GM12874 (cell line): ENCODE results near the gene PDCD2L.

Experiments
- TF ChIP-seq, protein P1 (sequence below): IDR thresholded peaks from 2 replicates; pipeline ENCODE4 v1.5.1; 2011; ENCODE audit warnings: low read depth, mild to moderate bottlenecking, control low read depth, low read length, moderate library complexity; ENCODE audit not compliant: insufficient read depth

Gene PDCD2L

DNA sequence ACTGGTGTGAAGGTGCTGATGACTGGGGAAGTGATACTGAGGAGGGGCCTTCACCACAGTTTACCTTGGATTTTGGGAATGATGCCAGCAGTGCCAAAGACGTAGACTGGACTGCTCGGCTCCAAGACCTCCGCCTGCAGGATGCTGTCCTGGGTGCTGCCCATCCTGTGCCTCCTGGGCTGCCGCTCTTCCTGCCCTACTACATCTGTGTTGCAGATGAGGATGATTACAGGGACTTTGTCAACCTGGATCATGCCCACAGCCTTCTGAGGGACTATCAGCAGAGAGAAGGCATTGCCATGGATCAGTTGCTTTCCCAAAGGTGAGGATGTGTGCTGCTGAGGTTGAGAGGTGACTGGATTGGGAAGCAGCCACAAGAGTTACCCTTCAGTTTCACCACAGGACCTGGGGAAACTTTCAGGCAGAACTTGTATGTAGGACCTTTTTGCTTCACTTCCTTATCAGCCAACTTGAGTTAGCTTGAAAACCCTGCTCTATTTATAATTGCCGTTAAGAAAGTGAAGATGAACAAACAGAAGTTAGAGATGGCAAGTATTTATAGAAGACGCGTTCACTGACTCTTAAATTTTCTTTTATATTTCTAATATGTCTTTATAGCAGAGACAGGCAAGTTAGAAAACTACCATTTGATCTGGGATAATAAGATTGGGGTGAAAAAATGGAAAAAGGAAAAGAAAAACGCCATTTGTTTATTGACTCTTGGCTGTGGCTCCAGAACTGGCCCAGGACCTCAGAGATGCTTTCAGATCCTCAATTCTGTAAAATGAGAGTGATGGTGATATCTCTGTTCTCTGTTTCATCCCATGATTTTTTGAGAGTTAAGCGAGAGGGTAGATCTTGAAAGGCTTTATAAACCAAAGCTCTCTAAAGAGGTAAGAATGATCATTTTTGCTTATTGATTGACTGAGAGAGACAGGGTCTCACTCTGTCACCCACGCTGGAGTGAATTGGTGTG lies 5.3 kb downstream of the PDCD2L start:
- TF ChIP-seq, protein P1, sequence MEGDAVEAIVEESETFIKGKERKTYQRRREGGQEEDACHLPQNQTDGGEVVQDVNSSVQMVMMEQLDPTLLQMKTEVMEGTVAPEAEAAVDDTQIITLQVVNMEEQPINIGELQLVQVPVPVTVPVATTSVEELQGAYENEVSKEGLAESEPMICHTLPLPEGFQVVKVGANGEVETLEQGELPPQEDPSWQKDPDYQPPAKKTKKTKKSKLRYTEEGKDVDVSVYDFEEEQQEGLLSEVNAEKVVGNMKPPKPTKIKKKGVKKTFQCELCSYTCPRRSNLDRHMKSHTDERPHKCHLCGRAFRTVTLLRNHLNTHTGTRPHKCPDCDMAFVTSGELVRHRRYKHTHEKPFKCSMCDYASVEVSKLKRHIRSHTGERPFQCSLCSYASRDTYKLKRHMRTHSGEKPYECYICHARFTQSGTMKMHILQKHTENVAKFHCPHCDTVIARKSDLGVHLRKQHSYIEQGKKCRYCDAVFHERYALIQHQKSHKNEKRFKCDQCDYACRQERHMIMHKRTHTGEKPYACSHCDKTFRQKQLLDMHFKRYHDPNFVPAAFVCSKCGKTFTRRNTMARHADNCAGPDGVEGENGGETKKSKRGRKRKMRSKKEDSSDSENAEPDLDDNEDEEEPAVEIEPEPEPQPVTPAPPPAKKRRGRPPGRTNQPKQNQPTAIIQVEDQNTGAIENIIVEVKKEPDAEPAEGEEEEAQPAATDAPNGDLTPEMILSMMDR: no peak

DNA sequence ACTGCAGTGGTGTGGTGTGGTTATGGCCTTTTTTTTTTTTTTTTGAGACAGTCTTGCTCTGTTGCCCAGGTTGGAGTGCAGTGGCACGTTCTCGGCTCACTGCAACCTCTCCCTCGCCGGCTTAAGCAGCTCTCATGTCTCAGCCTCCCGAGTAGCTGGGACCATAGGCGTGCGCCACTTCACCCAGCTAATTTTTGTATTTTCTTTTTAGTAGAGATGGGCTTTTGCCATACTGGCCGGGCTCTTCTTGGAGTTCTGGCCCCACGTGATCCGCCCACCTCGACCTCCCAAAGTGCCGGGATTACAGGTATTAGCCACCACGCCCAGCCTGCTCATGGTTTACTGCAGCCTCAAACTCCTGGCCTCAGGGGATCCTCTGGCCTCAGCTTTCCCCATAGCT lies 7.0 kb downstream of the PDCD2L start:
- TF ChIP-seq, protein P1: no peak

DNA sequence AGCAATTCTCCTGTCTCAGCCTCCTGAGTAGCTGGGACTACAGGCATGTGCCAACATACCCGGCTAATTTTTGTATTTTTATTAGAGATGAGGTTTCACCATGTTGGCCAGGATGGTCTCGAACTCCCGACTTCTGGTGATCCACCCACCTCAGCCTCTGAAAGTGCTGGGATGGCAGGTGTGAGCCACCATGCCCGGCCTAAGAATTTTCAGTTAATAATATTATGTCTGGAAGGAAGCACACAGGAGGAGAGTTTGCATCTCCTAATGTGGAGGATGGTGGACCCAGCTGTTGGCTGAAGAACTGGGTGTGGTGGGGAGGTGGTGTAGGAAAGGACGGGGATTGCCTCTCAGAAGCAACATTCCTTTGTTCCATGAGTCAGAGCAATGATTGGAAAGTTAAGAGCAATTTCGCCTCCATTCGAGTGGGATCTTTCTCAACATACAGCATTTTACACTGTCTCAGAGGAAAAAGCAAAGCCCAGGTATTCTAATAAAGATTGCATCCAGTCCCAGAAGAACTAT lies 11.9 kb downstream of the PDCD2L start:
- TF ChIP-seq, protein P1: no peak

DNA sequence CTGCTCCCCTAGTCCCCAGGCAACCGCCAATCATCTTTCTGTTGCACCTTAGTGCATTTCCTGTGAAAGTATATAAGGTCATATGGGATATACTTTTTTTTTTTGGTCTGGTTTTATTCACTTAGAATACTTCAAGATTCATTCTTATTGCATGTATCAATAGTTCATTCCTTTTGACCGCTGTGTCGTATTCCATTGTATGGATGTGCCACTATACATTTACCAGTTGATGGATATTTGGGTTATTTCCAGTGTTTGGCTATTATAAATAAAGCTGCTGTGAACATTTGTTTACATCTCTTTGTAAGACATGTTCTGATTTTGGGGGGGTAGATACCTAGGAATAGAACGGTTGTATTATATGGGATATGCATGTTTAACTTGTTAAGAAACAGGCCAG lies 14.1 kb downstream of the PDCD2L start:
- TF ChIP-seq, protein P1: no peak

DNA sequence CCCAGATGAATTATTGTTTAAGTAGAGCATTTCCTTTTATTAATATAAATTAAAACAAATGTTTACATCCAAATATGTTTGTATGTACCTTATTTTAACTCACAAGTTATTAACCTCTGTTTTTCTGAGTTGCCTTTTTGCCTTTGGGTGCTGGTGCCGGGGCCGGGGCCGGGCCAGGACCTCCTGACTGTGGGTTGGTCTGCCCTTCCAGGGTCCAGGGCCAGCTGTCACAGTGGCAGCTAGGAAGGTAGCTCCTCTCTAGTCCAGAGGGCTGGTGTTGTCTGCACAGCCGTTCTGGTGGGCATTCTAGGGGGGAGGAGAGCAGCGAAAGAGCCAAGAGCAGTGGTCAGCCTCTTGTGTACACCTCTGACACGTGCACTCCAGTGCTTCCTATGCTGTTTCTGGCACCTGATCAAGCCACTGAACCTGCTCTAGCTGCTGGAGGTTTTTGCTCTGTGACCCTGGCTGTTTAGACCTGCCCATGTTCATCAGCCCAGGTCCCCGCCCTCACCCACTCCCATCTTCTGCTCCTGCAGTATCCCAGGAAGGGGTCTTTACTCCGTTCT lies 22.0 kb downstream of the PDCD2L start:
- TF ChIP-seq, protein P1: no peak

DNA sequence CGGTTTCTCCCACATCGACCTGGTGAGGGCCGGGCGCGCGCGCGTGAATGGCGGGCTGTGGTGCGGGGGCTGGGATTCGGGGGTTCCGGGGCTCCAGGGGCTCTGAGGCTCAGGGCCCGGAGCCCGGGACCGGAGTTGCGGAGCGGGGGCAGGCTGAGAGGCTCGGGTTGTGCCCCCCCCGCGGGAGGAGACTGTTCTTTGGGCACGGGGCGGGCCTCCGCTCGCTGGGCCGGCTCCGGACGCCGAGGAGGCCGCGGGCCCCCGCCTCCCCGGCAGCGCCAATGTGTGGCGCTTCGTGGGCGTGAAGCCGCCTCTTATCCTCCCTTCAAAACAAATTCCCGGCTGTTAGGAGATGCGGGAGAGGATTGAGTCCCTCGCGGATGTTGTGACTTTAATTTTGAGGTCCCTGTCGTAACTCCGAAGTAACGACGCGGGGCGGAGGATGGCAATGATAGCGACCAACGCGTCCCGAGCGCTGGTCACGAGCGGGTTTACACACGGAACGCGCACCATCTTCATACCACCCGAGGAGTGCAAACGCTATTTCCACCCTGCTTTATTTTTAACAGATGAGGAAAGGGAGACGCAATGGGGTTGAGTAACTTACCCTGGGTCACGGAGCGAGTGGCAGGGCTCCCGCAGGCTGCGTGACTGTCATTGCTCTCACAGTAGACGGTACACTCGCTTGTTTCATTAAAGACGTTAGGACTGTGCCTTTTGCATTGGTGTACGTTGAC lies 24.5 kb downstream of the PDCD2L start:
- TF ChIP-seq, protein P1: no peak

DNA sequence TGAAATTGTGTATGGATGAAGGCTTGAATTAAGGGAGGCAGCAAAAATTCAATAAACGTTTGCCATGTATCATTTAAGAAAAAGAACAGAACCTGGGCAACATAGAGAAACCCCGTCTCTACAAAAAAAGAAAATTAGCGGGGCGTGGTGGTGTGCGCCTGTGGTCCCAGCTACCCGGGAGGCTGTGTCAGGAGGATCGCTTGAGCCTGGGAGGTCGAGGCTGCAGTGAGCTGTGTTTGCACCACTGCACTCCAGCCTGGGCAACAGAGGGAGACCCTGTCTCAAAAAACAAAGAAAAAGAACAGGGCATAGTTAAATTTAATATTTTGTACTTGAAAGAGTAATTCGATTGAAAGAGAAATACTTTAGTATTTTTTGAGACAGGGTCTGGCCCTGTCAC lies 25.4 kb downstream of the PDCD2L start:
- TF ChIP-seq, protein P1: no peak
